Esophagus squamous epithelium (tissue), 5 donors: ENCODE data around the gene CASP5. TPM values are rescaled to one million over a fixed set of nuclear protein-coding genes. Genes with fewer than 3 reads are reported as not detected.
"Not testable (repeated sequence)": the region's sequence is repeated elsewhere in the genome, so short reads cannot be mapped to it uniquely, and the experiment has no call there.

Experiments used
- DNase-seq: peaks from one replicate; lab custom pipeline; 2025; lab: John Stamatoyannopoulos, UW
- H3K27ac ChIP-seq, 4 donors: fragments of 200-600 bp; sonication (generic); one replicate each; pipeline ENCODE4 v1.5.1; 2016 to 2019; ENCODE audit warnings: mild to moderate bottlenecking in 1 of 4
- H3K27me3 ChIP-seq, 4 donors: fragments of 200-600 bp; sonication (generic); 1 replicate in 3 of 4; 2 replicates in 1 of 4; pipeline versions ENCODE4 v1.5.1 to v1.6.0; 2017 to 2021; ENCODE audit warnings: antibody characterized with exemption in 1 of 4
- H3K36me3 ChIP-seq, 3 donors: fragments of 200-600 bp; sonication (generic); one replicate each; pipeline ENCODE4 v1.5.1; 2016 to 2019
- H3K4me1 ChIP-seq, 3 donors: fragments of 200-600 bp; sonication (generic); one replicate each; pipeline ENCODE4 v1.5.1; 2017 to 2019
- H3K4me3 ChIP-seq, 4 donors: fragments of 200-600 bp; sonication (generic); 1 replicate in 3 of 4; 2 replicates in 1 of 4; pipeline ENCODE4 v1.5.1; 2016 to 2019; ENCODE audit warnings: mild to moderate bottlenecking in 2 of 4, moderate library complexity in 1 of 4
- H3K9me3 ChIP-seq, 3 donors: fragments of 200-600 bp; sonication (generic); one replicate each; pipeline ENCODE4 v1.5.1; 2016 to 2019
- POLR2A ChIP-seq, 4 donors: fragments of 450-650 bp; IDR thresholded peaks; one replicate each; pipeline ENCODE4 v1.6.1; 2017; ENCODE audit warnings: antibody characterized with exemption in 4 of 4, mild to moderate bottlenecking in 4 of 4, moderate library complexity in 3 of 4
- WGBS, 2 donors: methylation state at CpG; one replicate each; pipeline ENCODE4 v1.1.5; 2018; 5-methylcytosine and 5-hydroxymethylcytosine counted together
- intact Hi-C: fragments of 100-400 bp; cut with DNase I; formaldehyde crosslinking; loops from one replicate; pipeline ENCODE4 v1.15.0; 2022
- total RNA-seq, 4 donors: library from RNA; depleted of rRNA; stranded (reverse); fragments of >200 nt; gene quantifications; one replicate each; pipeline ENCODE4 v1.1.0, GENCODE V29; 2016
- TF ChIP-seq, protein P1 (sequence below), 6 experiments: fragments of 450-650 bp in 4 of 6; fragments of 200-600 bp in 2 of 6; sonication (generic) in 2 of 6; IDR thresholded peaks; one replicate each; pipeline ENCODE4 v1.5.1; 2016 to 2019; ENCODE audit warnings: antibody characterized with exemption in 6 of 6, mild to moderate bottlenecking in 4 of 6, moderate library complexity in 4 of 6
- donor health status: DM: yes; HTN: yes; CAD: no.

CASP5 gene
- total RNA-seq, 4 donors from 2014 or later: 0.48 TPM; not detected in 3

DNA sequence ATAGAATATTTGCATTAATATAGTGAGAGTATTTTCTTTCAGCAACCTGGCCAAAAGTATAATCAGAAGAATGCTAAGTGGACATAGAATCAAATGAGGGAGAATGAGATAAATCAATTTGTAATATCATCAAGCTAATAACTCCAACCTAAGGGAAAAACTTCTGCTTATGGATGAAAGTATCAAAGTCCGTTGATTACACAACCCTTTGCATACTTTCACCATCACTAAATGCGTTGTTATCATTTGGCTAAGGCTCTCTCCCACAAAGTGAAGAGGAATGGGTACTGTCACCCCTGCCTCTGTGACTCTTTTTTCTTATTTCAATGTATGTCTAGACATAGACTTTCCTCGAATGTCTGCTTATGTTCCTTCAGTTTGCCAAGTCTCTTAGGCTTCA, 38.2 kb downstream of the CASP5 start:
- Histone ChIP-seq H3K27ac (no peak overlapping the region), H3K27me3 (no peaks in the 10 kb centered on the region), H3K4me1 (no peaks in the 10 kb centered on the region), H3K4me3 (no peak overlapping the region), H3K36me3 (no peaks in the 10 kb centered on the region), H3K9me3 (peaks cover 0 to 4% (median 4%) of the 10 kb centered on the region in 3 donors)
- no peak for DNase-seq
- intact Hi-C loops: no loop called here
- WGBS, 2 donors: 76 to 91% methylated on average over 3 of the region's 3 CpGs
- TF ChIP-seq POLR2A (IDR thresholded peaks at IDR 0.05): no peak
- TF ChIP-seq, protein P1, sequence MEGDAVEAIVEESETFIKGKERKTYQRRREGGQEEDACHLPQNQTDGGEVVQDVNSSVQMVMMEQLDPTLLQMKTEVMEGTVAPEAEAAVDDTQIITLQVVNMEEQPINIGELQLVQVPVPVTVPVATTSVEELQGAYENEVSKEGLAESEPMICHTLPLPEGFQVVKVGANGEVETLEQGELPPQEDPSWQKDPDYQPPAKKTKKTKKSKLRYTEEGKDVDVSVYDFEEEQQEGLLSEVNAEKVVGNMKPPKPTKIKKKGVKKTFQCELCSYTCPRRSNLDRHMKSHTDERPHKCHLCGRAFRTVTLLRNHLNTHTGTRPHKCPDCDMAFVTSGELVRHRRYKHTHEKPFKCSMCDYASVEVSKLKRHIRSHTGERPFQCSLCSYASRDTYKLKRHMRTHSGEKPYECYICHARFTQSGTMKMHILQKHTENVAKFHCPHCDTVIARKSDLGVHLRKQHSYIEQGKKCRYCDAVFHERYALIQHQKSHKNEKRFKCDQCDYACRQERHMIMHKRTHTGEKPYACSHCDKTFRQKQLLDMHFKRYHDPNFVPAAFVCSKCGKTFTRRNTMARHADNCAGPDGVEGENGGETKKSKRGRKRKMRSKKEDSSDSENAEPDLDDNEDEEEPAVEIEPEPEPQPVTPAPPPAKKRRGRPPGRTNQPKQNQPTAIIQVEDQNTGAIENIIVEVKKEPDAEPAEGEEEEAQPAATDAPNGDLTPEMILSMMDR (IDR thresholded peaks at IDR 0.05): no peak

DNA sequence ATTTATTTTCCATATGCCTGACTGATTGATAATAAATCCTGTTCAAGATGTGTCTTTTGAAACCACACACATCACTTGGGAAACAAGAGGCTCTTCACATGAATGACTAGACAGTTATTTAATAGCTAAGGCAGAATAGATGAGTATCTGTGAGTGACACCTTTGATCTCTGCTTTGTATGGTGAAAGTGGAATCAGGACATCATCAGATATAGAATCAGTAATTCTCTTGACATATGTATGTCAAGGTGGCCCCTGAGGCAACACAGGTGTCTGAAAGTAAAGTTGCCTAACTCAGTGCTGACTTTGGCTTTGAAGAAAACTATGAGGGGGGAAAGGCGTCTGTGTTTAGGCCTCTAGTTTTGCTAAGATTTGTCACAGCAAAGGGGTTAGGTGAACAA, 43.1 kb downstream of the CASP5 start:
- H3K9me3 ChIP-seq: no peaks in the 10 kb centered on the region
- no peaks in the 10 kb centered on the region for H3K27me3 ChIP-seq
- TF ChIP-seq, protein P1 (IDR thresholded peaks at IDR 0.05): no peak
- TF ChIP-seq POLR2A (IDR thresholded peaks at IDR 0.05): no peak
- H3K27ac ChIP-seq: no peak overlapping the region
- DNase-seq: no peak
- 94 to 95% methylated on average over 1 of the region's 1 CpG for WGBS, 2 donors
- H3K4me1 ChIP-seq: no peaks in the 10 kb centered on the region
- no peaks in the 10 kb centered on the region for H3K36me3 ChIP-seq
- intact Hi-C loops: no loop called here
- no peak overlapping the region for H3K4me3 ChIP-seq

DNA sequence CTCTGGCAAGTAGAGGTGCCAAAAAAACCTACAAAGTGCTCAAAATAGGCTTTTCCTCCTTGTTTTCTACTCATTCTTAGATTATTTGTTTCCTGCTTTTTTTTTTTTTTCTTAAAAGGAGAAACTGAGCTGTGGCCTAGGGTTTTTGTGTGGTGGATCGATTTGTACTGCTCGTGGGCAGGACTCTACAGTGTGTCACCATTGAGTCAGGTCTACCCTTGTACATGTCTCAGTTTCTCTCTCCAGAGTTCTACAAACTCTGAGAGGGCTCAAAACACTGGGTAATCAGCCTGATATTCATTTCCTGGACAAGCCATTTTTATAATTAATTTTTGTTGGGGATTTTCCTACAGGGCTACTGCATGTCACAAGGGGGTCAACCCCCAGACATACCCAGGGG, 49.4 kb downstream of the CASP5 start:
- no peak overlapping the region for H3K4me3 ChIP-seq
- H3K27me3 ChIP-seq: no peaks in the 10 kb centered on the region
- intact Hi-C loops: no loop called here
- no peaks in the 10 kb centered on the region for H3K9me3 ChIP-seq
- H3K36me3 ChIP-seq: no peaks in the 10 kb centered on the region
- no peak for DNase-seq
- peaks cover 0 to 7% (median 5%) of the 10 kb centered on the region in 3 donors for H3K4me1 ChIP-seq
- TF ChIP-seq POLR2A (IDR thresholded peaks at IDR 0.05): no peak
- TF ChIP-seq, protein P1 (IDR thresholded peaks at IDR 0.05): no peak
- no peak overlapping the region for H3K27ac ChIP-seq
- 64 to 72% methylated on average over 2 of the region's 2 CpGs for WGBS, 2 donors

DNA sequence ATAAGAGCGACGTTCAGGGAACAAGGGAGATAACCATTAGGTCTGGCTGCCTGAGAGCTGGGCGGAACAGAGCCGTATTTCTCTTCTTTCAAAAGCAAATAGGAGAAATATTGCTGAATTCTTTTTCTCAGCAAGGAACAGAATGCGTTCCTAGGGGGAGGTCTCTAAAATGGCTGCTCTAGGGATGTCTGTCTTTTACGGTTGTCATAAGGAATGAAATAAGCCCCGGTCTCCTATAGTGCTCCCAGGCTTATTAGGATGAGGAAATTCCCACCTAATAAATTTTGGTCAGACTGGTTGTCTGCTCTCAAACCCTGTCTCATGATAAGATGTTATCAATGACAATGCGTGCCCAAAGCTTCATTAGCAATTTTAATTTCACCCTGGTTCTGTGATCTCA, 50.0 kb downstream of the CASP5 start:
- H3K4me3 ChIP-seq, H3K36me3 ChIP-seq, H3K4me1 ChIP-seq, H3K27ac ChIP-seq, intact Hi-C loops, DNase-seq, H3K9me3 ChIP-seq, H3K27me3 ChIP-seq: not testable (repeated sequence)
- 91 to 100% methylated on average over 8 of the region's 8 CpGs for WGBS, 2 donors

DNA sequence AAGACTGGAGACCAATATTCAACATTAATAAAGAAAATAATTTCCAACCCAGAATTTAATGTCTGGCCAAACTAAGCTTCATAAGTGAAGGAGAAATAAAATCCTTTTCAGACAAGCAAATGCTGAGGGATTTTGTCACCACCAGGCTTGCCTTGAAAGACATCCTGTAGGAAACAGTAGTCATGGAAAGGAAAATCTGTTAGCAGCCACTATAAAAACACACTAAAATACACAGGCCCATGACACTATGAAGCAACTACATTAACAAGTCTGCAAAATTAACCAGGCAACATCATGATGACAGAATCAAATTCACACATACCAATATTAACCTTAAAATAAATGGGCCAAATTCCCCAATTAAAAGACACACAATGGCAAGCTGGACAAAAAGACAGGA, 52.2 kb downstream of the CASP5 start:
- intact Hi-C loops: no loop called here
- no peak for TF ChIP-seq POLR2A (IDR thresholded peaks at IDR 0.05)
- TF ChIP-seq, protein P1 (IDR thresholded peaks at IDR 0.05): no peak
- no peaks in the 10 kb centered on the region for H3K9me3 ChIP-seq
- H3K27me3 ChIP-seq: no peaks in the 10 kb centered on the region
- peaks cover 10 to 24% (median 11%) of the 10 kb centered on the region in 3 donors for H3K4me1 ChIP-seq
- H3K36me3 ChIP-seq: no peaks in the 10 kb centered on the region
- H3K27ac ChIP-seq: no peak overlapping the region
- no peak for DNase-seq
- H3K4me3 ChIP-seq: no peak overlapping the region
